Stimulated activated CD8-positive, alpha-beta memory T cell treated with anti-CD3 and anti-CD28 coated beads, Interleukin-7, amount 100 ng/mL, for 48 hours (primary cell): ENCODE results near the gene ZRANB2.
A peak's percentile ranks its signal among the peaks of the same experiment; 100 is the strongest.

Source experiments
- DNase-seq, 2 donors: peaks; one replicate each; pipeline ENCODE4 v3.0.0-alpha.2; 2020; ENCODE audit warnings: low read depth in 1 of 2; ENCODE audit errors: extremely low read depth in 1 of 2

Gene ZRANB2, protein sequence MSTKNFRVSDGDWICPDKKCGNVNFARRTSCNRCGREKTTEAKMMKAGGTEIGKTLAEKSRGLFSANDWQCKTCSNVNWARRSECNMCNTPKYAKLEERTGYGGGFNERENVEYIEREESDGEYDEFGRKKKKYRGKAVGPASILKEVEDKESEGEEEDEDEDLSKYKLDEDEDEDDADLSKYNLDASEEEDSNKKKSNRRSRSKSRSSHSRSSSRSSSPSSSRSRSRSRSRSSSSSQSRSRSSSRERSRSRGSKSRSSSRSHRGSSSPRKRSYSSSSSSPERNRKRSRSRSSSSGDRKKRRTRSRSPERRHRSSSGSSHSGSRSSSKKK

DNA sequence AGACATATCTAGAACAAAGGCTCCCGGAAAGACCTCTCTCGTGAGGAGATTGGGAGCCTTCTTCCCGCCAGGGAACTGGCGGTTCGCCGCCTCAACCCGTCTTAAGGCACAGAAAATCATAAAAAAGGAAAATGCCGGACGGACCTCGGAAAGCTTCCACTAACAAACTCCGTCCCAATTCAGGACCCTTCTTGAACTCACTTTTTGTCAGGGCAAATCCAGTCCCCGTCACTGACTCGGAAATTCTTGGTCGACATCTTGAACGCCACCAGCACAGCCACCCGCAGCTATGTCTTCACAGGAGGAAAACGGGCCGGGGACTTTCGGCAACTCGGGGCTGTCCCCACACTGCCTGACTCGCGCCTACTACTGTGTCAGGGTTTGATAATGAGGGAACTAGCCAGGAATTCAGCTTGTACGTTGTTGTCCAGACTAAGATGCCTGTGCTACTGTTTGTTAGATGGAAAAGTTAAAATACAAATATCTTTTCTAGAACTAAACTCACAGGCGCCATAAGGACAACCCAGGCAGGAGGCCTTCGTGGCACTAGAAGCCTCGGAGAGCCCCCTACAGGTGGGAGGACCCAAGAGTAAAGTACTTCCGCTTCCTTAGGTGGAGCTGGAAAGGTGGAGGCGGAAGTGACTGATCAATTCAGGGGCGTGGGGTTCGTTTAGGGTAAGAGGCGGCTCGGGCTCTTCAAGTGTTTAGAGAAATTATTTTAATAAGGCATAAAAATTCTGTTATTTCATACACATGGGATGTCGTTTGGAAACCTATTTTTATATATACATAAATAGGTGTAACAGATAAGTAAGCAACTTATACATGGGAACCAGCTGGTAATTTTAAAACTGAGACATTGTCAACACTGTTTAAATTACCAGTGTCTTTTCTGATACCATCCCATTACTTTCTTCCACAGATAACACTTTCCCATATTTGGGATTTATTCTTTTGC is at the start of gene ZRANB2:
ZRANB2 (minus strand) TSS at position 297 of the 958 bp plus-strand sequence; CDS start at position 257, 40 bp downstream.
- peak; percentile 58 to 84 for DNase-seq

DNA sequence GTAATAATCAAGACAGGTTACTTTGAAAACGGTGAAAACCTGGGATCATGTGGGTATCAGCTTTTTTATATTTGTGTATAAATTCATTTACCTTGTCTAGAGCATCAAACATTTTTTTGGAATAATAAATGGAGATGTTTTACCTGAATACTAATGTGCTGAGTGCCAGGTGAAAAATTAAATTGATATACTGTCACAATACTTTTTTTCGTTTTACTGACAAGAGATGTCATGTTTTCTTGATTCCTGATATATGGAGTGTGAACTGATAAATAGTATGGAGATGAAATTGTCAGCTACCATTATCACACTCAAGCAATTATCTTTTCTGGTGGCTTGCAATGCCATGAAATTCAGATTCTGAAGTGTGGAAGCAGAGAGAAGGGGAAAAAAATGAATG is 47.2 kb upstream of the ZRANB2 start:
- no peak for DNase-seq

DNA sequence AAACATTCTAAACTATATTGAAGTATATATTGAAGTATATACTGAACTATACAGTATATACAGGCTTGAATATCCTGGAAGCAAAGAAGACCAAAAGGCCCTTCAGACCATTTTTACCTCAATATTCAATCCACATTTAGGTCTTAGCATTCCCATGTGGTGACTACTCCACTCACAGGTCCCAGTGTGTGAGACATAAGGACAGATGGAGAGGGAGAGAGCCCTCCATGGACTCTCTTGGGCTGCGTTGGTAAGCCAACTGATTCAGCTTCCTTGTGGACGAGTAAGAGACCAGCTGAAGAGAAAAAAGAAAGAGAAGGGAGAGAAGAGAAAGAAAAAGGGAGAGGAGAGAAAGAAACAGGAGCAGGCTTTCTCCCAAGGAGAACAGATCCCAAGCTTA is 37.3 kb upstream of the ZRANB2 start:
- DNase-seq: no peak

DNA sequence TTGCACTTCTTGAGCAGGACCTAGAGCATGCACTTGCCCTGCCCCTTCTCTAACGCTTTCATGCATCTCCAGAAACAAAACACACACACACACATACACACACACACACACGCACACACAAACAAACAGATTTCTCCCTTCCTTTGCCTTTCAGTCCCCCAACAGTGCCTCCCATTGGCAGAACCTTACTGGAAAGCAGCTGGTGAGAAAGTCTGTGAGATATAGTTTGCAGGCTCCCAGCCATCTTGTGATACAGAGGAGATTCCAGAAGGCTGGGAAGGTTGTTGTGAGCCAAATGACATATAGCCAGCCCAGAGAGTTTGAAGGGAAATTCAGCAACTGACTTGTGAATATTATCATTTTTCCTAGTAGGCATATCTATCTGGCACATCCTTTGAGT is 35.9 kb upstream of the ZRANB2 start:
- DNase-seq: no peak

DNA sequence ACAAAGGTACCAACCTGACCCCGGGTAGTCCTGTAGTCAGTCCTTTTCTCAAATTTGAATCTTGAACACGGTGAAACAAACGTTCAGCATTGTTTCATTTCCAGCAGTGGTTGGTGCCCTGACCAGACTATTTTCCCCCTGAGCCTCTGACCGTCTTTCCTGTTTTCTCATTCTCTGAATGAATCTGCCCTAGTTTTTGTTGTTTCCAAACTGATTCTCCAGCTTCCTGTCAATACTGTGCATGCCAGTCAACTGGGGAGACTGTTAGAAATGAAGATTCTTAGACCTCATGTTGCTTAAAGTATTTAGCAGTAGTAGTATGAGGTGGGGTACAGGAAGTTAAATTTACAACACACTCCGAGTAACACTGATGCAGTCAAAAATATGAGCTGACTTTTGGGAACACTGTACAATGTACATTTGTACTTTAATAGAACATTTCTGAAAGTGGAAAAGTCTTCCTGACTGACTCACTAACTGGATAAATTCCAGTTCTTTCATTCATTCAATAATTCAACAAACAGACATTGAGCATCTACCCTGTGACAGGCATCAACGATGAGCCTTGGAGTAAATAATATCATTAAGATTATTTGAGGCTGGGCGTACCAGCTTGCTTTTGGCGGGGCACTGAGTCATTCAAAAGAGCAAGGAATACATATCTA is 26.0 kb upstream of the ZRANB2 start:
- DNase-seq: no peak

DNA sequence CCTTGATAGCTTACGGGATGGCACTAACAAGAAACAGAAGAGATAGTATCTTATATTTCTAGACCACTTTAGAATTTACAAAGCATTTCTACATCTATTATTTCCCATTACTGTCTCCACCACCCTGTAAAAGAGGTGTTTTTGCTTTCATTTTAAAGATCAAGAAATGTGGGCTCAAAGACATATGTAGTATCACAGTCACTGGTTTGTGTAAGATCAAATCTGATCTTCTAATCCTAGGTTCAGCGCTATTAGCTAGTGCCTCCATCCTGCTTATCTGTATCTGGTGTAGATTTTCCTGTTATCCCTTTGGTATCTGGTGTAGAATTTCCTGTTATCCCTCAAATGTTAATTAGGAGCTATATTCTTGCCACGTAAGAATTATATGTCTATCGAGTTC is 23.6 kb upstream of the ZRANB2 start:
- no peak for DNase-seq

DNA sequence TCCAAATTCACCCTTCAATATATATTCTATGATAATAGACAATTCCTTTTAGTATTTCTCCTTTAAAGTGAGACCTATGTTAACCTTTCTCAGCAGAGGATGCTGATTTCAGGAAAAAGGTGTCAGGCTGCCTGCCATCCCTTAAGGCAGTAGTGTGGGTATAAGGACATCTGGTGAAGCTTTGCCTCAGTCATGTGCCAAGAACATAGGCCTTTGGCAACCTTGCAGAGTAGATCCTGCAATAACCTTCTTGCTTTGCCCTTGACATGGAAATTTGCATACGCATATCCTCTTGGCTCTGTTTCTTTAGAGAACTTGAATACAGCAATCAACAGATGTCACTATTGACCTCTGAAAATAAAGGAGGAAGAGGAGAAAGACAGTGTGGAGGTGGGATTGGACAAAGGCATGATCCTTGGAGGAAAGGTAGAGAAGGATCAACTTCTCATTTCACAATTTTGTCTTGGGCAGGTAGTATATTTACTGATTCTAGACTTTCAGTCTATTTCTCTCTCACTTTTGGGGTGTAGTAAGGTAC is 21.1 kb upstream of the ZRANB2 start:
- no peak for DNase-seq

DNA sequence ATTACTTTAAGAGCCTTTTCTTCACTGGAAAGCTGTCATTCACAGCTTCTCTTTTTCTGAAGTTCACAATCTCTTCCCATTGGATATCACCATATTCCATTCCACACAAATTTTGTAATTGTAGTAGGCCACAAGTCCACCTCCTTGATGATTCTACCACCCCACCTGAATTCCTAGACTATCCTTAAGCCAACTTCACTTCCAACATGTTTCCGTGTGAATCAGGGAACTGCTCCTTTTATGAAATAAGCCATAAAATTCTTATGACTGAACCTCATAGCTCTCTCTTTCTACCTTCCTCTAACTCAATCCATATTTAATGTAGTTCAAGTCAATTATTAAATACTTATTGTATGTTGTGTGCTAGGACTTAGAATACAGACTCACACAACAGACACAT is 16.6 kb upstream of the ZRANB2 start:
- DNase-seq: no peak

DNA sequence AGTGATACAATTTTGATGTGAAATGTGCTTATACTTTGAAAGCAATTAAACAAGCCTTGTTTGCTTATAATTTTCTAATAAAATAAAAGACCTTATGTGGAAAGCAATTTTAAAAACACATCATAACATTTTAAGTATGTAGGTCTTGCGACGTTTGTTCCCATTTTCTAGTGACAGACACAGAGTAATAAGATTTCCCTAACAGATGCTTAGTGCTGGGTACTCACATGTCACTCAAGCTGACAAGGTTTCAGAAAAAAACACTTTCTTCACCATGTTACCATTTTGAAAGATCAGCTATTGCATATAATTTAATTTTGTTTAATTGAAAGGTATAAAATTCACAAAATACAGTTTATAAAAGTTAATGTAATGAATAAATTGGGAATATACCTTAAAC is 14.1 kb upstream of the ZRANB2 start:
- DNase-seq: no peak

DNA sequence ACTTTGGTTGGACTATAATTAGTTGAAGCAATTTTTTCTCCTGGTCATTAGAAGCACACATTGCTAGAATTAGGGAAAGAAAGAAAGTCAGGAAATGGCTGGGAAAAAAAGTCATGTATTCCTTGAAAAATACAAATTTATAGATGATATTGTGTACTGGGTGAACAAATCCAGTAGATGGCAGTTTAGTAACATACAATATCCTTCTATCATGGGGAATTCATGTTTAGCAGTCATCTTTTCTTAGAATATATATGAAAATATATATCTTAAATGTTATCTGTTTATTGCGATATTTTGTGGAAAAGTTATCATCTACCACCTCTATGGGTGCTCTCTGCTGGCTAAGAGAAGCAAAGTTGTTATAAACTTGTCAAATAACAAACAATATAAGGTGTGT is 13.1 kb upstream of the ZRANB2 start:
- DNase-seq: no peak

DNA sequence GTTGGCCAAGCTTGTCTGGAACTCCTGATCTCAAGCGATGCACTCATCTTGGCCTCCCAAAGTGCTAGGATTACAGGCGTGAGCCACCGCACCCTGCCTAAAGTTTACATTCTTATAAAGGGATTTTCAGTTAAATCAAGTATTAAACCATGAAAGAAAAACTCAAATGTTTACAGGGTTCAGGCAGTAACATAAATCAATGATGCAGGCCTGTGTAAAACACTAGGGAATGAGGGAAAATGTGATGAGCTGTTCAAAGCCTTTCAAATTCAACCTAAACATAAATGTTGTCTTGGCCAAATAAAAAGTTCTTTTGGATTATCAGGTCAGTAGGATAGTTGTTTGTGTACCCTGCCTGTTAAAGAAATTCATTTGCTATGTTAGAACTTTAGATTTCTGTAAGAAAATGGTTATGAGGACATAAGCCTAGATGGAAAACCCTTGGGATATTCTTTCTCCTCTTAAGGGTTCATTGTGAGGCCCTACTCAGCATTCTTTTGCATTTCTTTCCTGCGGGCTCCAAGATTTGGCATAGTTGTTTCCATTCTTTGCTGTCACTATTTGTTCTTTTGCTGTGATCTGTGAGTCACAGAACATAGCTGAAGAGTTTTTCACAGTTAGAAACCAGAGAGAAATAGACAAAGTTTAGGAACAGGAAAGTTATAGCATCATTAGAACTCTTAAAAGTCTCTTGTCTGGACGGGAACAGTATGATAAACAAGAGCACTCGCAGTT is 8.9 kb upstream of the ZRANB2 start:
- DNase-seq: no peak

DNA sequence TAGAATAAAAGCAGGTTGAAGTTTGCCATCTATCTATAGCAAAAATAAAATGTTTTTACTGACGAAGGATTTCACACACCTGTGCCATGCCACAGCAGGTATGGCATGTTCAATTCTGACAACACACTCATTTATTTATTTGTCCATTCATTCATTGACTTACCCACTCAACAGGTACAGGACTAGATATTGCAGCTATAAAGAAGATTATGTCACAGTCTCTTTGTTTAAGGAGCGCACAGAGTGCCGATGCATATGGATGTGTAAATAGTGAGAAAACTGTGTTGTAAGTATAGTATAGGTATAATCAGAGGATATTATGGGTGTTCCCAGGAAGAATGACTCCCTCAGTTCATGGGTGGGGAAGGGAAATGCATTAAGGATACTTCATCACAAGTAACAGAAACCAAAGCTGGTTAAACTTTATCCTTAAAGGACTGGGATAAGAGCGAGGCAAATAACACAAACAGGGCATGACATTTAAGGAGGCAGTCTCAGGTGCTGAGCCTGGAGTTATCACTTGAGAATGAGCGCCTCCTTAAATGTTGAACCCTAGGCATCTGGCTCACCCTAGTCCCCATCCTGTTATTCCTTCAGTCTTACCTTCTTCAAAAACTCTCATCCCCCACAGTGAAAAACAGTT is 7.9 kb upstream of the ZRANB2 start:
- no peak for DNase-seq

DNA sequence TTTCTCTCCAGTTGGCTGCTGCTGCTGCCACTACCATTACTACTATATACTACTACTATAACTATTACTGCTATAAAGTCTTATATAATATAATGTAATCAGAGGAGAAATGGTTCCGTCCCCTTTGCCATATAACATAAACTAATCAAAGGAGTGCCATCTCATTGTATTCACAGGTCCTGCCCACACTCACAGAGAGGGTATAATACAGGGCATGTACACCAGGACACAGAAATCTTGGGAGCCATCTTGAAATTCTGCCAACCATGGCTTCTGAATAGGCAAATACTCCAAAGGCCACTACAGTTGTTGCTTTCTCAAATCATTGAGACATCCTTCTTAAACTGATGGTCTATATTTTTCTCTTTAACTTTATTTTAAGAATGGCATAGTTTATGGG is 6.9 kb upstream of the ZRANB2 start:
- DNase-seq: no peak

DNA sequence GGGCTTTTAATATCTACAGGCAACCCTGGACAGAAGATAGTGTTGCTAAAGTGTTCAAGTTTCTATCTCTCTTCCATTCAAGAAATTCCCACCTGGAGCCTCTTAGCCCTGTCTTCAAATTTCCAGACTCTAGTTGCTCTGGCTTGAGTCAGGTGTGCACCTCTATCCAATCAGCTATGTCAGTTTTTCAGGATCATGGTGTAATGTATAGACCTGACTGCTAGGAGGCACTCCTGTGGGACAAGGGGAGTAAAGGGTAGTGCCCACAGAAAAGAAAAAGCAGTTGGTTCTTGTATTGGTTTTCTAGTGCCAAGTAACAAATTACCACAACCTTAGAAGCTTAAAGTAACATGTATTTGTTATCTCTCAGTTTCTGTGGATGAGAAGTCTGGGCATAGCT is 6.2 kb upstream of the ZRANB2 start:
- DNase-seq: no peak

DNA sequence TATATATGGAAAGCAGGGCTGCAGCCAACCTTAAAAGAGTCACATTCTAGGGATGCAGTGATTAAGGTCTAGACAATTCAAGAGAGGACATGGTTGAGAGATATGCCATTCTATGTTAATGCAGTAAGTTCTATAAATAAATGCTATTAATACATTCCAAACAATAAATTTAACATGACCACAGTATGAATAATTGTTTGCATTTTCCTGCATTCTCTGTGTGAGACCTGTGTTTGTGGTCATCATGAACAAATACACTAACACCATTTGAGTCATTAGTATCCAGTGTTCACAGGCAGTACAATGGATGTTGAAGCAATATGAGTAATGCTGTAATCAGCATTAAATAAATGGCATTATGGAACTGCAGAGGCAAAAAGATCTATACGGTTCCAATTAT is 5.5 kb upstream of the ZRANB2 start:
- DNase-seq: no peak

DNA sequence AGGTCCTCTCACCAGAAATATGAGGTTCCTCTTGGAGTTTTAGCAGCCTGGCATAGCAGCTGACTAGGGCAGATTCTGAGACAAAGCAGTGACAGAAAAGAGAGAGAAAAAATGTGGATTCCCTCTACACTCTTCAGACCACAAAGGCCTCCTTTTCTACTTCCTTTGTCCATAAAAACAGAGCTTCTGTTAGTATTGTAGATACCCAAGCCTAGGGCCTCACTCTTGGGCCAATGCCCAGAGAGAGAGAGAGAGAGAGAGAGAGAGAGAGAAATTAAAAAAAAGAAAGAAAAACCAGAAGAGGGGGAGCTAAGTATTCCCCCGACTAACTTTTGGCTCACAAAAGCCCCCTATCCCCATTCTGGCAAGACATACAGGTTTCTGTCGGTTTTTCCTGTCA is 2.4 kb upstream of the ZRANB2 start:
- DNase-seq: no peak

DNA sequence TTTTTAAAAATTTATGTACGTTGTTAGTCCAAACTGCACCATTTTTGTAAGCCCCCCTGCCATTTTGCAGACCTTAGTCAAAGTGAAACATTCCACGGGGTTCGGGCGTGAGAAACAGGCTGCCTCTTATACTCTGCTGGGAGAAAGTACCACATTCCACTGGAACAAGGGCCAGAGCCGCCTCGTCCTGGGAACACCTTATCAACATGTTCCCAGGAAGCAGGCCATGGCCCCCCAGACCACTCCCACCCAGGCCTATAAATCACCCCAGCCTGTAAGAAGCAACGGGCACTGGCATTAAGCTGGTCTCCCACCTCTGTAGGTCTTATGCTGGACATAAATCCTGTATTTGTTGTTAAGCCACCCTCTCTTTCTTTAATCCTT is 854 bp upstream of the ZRANB2 start:
- DNase-seq: no peak

DNA sequence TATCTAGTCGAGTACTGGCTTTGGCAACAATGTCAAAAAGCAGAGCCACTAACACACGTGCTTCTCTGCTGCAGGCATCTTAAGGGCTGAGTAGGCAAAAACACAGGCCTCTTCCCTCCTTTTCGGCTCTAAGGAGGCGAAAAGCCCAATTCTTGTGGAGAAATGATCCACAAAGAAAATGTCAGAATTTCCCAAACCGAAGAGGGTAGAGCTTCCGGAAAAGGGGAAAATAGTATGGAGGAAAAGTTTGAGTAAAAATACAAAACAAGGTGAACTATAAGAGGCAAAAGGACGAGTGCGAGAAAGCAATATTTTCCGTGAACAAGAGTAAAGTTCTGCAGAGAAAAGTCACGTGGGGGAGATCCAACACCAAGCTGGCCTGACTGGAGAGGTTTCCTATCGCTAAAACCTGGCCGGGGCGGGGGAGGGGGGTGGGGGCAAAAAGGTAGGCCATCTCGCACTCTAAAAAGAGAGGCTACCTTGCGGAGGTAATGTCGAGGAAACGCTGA is 551 bp downstream of the ZRANB2 start:
- DNase-seq: peak in 1 of 2 donors; percentile 0

DNA sequence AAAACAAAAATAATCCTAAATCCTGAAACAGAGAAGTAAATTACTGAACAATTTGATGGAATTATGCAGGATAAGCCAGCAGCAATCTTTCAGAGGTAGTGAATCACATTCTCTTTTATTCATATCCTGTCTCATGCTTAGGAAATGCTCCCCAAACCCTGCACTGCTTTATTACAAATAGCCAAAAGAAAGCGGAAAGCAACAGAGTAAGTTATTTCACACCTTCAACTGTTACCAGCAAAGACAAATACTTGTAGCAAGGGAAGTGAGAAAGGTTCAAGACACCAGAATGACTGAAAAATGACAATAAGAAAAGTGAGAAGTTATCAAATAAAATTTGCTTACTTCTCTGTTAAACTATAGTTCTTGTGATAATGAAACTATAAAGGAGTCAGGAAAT is 6.2 kb downstream of the ZRANB2 start:
- no peak for DNase-seq

DNA sequence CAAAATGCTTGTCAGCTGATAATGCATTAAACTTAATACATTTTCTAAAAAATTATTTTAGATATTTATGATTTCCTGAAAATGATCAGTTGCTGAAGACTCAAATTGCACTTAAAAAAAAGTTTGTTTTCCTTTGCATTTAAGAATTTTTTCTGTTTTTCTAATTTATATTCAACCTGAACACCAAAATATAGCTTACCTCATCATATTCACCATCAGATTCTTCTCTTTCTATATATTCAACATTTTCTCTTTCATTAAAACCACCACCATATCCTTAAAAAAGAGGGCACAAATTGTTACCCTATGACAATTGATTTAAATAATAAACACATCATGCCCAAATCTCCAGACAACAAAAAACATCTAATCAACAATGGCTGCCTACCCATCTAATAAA is 8.6 kb downstream of the ZRANB2 start:
- no peak for DNase-seq
